Measurements from ENCODE around the gene DLX5.

Gene DLX5

GRCh38 chr7:97005183-97006054, 19.2 kb downstream of the DLX5 start, which contains the start of gene DLX6:
TSS of gene DLX6 (plus strand) at chr7:97005553. CDS start at chr7:97005978, 425 bp downstream.
- DNase-seq = peak; percentile 28

DNA sequence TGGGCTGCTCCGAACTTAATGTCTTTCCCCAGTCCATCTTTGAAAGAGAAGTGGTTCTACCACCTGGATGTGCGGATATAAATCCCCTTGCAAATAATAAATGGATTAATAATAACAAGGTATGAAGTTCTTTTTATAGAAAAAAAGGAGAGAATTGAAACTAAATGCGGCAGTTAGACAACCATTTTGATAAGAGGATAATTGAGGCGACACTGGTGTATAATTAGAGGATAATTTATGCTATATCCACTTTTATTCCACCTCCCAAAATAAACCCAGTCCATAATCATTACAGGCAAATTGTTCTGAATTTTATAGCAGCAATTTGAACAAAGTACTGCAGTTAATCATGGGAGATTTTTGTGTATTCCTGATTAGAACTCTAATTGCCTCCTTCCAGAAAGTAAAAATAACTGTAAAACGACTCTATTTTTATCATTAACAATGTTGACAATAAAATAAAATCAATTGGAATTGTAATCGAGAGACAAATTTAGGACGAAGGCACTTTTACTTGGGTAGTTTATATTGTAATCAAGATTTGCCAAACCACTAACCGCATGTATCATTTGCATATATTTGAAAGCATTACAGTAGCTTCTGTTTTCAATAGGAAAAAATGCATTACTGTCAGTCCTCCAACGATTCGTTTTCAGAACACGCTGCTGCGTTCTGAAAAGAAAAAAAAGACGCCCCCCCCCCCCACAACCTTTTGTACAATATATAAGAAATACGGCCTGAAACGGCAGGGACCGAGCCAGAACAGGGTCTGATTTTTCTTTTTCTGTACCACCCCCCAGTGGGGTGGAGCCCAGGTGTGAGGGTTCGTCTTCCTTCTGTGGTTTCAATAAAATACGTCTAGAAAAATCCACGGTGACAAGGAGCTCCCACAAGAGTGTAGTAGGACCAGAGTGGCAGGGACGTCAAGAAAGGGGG, 20.1 kb downstream of the DLX5 start:
- DNase-seq = no peak

GRCh38 chr7:97003262-97004246, 21.1 kb downstream of the DLX5 start:
- no peak for DNase-seq

- no peak for DNase-seq
Observed at GRCh38 chr7:97002555-97003261, 21.9 kb downstream of the DLX5 start.

DNA sequence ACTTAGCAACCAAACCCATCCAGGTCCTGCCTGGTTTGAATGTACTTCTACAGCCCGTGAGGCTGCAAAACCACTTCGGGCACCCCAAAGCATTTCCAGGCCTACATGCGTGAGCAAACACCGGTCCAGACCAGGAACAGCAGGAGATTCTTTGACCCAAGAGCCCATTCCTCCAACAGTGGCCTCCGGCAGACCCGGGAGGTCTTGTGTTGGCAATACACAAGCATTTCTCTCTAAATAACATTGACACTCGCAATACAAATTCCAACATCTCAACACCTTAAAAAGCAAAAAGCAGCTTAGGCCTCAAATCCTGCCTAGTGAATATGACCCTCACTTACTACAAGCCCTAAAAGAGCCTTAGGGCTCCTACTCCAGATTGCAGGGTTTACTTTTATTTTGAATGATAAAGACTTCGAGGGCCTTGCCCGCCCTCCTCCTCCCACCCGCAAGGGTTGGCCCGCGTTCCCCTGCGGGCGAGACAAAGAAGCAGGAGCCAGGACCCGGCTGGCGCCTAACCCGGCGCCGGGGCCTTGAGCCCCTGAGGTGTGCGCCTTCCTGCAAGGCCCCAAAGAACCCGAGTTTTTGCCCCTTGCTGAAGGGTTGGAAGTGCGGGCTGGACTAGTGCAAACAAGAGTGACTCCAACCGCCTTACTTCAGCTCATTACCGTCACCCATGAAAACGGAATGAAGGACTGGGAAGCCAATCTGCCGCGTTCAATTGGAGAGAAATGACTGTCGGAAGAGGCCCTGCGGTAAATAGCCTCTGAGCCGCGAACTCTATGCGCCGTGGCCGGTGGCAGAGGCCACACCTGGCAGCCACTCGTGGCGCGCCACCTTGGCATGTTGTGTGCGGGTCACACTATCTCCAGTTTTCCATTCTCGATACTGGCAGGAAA, 22.7 kb downstream of the DLX5 start:
- no peak for DNase-seq

DNA sequence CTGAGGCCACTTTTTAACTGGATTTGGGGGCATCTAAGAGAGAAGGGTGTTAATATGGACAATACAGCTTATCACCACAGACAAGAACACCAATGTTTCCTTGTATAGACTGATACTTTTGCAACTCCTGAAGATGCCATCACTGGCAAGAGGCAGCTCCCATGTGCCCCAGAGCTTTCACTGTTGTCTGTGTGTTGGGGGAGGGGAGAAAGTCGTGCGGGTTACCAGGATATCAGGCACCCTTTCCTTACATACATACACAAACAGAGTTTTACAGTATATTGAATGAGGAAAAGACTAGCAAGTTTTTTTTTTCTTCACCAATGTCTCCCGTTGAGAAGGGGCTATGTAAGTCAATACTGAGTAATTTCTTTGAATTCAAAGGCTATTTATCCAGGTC, 23.4 kb downstream of the DLX5 start:
- no peak for DNase-seq

GRCh38 chr7:96998744-96999143, 25.9 kb downstream of the DLX5 start:
- no peak for DNase-seq

DNA sequence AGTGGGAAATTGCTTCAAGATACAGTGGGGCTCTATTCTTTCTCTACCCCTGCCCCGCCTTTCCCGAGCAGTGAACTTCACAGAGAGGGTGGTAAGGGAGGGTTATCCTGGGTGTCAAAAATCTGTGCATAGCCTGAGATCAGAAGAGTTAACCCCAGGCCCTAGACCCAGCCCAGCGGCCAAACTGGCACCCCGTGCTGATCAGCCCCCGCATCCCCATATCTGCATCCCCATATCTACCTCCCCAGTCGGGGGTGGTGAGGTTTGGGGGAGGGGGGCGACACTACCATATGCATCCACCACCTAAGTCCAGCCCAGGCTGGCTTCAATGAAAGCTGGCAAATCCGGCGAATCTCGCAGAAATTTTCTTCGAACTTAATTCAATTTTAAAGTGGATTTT, 26.3 kb downstream of the DLX5 start:
- DNase-seq = no peak

GRCh38 chr7:96997512-96998032, 27.1 kb downstream of the DLX5 start:
- DNase-seq = no peak

DNA sequence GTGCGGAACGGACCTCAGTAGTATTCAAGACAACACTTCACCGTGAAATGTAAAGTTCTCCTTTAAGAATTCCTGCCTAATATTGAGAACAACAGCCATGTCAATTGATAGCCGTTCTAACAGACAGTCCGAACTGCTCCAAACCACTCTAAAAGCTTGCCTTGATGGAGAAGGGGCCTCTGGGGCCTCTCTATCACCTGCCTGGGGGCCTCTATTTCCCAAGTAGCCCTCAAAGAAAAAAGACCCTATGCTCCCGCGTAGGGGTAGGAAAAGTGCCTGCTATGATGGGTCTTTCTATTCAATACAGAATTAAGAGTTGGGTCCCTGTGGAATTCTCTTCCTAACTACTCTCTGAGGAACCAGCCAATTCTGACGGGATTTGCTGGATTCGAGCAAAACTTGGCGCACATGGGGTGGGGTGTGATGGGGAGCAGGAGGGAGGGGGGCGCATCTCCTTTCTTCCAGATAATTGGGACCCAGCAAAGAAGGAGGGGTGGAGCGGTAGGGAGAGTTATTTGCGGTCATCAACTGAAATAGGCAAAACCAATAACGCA, 27.6 kb downstream of the DLX5 start:
- no peak for DNase-seq

DNA sequence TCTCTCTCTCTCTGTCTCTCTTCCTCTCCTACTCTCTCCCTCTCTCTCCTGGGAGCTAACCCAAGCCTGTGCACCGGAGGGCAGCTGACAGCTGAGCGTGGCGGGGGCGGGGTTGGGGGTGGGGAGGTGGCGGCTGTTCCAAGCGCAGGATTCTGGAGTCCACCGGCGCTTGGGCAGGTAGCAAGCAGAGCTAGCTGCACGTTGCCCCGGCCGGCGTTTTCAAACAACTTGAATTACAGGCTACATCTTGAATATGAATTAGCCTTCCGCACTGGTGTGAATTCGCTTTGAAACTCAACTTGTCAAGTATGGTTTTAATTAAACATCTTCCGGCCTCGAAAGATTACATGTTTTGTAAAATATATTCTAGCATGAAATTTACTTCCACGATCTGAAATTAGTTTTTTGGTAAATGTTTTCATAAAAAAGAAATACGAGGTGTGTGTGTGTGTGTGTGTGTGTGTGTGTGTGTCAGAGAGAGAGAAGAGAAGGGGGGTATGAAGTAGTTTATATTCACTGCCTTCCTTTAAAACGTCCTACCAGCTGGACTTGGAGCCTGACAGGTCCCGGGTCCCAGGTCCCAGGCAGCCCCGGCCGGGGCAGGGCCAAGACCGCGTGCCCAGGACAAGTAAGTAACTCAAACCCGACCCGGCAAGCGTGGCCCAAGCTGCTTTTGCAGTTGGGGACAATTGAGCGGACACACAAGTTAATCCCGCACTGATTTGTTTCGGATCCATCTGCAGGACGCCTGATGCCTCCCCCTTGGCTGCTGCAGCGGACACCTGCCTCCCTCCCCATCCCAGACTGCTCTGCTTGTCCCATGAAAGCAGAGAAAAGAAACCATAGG, 28.3 kb downstream of the DLX5 start:
- no peak for DNase-seq

- no peak for DNase-seq
Observed at GRCh38 chr7:96995406-96996110, 29.1 kb downstream of the DLX5 start.

- DNase-seq = no peak
Observed at GRCh38 chr7:96993980-96994379, 30.7 kb downstream of the DLX5 start.

GRCh38 chr7:96993094-96993865, 31.4 kb downstream of the DLX5 start:
- DNase-seq = no peak

DNA sequence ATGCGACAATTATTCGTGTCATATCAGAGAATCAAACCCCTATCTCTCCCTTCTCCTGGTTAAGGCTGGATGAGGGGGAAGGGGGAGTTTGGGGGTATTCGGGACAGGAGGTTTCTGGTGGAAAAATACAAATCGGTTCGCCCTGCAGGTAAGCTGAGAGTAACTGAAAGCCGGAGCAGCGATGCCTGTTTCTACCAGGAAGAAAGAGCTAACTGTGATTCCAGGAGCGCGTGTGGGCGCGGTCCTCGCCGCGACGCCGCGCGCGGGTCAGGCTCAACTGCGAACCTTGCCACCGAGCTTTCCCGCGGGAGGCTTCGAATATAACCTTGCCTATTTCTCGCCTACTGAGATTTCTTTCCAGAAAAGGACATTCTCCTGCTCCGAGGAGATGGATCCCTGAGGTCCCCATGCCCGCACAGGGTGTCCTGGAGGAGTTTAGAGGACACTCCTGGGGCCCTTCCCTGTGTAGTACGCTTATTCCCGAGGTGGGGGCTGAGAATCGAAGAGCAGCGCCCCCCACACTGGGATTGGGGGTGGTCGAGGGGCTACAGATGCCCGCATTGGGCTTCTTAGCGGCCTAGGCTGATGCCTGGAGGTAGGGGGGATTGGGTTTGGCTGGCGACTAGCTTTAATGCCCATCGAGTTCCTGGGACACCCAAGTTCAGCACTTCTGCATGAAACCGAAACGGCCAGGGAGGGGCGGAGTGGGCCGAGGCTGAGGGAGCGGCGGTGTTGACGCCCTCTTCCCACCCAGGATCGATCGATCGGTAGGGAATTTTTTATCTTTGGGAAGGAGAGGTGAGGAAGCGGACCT, 32.2 kb downstream of the DLX5 start:
- DNase-seq = no peak

DNA sequence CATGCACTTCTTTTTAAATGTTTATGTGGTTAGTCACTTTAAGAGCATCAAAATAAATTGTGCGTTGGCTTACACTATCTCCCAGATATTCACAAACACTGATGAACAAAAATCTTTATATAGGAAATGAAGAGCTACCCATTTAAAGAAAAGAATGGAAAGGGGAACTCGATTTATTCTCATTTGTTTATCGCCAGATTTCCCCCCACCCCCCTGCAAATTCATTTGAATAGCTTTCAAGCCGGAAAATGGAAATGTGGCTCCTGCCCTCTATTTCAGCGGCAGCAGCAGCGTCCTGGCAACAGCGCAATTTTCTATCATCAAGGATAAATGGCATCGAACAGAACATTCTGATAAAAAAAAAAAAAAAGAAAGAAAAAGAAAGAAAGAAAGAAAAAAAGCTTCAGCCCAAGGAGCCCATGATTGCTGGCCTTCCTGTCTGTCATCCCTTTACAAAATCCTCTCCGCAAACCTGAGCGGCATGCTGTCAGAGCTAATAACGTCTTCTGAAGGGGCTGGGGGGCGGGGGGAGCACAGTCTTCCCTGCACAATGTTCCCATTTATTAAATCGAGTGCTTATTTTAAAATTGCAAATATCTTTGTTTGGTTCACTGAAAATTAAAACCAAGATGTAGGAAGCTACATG, 33.0 kb downstream of the DLX5 start:
- no peak for DNase-seq
